Right lobe of liver (tissue), 4 donors: ENCODE data around the gene PGM3.

ENCODE experiments used
- CTCF ChIP-seq, 4 donors: fragments of 200-600 bp in 3 of 4; fragments of 450-650 bp in 1 of 4; IDR thresholded peaks; one replicate each; pipeline versions ENCODE4 v1.5.1 to v1.8.0; 2016 to 2022; ENCODE audit warnings: antibody characterized with exemption in 4 of 4, mild to moderate bottlenecking in 2 of 4
- POLR2A ChIP-seq: fragments of 450-650 bp; IDR thresholded peaks from one replicate; pipeline ENCODE4 v1.6.1; 2017; ENCODE audit warnings: antibody characterized with exemption, mild to moderate bottlenecking
- donor health status: DM: no; HTN: no; CAD: no.
- donor health status: DM: no; HTN: no; CAD: no.
- donor health status: DM: no; HTN: yes; CAD: no.

- TF ChIP-seq CTCF (IDR thresholded peaks at IDR 0.05) (no peak), POLR2A (no peak)
Observed at GRCh38 chr6:83126223-83126622, 66.8 kb downstream of the PGM3 start.
